Prostate gland (tissue), 2 donors: ENCODE results near the gene ENGASE.

Source experiments
- POLR2A ChIP-seq: fragments of 450-650 bp; IDR thresholded peaks from one replicate; pipeline ENCODE4 v1.6.1; 2016; ENCODE audit warnings: antibody characterized with exemption, mild to moderate bottlenecking
- POLR2AphosphoS5 ChIP-seq: sonication (generic); formaldehyde crosslinking; IDR thresholded peaks from one replicate; pipeline ENCODE4 v1.6.1; 2017; ENCODE audit warnings: antibody characterized with exemption
- TF ChIP-seq, protein P1 (sequence below), 4 experiments: fragments of 200-600 bp in 2 of 4; fragments of 450-650 bp in 2 of 4; sonication (generic) in 2 of 4; IDR thresholded peaks; 1 replicate in 3 of 4; 2 replicates in 1 of 4; pipeline ENCODE4 v1.5.1; 2016 to 2019; ENCODE audit warnings: antibody characterized with exemption in 4 of 4, mild to moderate bottlenecking in 2 of 4, moderate library complexity in 2 of 4

DNA sequence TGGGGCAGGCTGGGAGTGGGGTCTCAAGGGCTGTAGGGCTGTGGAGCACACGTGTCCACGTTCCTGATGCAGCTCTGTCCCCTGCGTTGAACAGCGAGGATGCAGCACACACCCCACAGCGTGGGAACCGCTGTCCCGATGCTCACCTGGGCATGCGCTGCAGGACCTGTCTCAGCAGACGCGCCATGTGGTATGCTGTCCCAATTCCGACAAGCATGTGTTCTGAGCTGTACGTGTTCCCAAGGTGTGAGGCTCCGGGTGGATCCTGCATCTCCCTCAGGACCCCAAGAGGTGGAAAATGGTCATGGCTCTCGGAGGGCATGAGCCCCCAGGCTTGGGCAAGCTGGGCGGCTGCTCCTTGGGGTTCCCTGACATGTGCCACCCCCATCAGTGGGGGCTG is 34.2 kb downstream of the ENGASE start:
- TF ChIP-seq, protein P1, sequence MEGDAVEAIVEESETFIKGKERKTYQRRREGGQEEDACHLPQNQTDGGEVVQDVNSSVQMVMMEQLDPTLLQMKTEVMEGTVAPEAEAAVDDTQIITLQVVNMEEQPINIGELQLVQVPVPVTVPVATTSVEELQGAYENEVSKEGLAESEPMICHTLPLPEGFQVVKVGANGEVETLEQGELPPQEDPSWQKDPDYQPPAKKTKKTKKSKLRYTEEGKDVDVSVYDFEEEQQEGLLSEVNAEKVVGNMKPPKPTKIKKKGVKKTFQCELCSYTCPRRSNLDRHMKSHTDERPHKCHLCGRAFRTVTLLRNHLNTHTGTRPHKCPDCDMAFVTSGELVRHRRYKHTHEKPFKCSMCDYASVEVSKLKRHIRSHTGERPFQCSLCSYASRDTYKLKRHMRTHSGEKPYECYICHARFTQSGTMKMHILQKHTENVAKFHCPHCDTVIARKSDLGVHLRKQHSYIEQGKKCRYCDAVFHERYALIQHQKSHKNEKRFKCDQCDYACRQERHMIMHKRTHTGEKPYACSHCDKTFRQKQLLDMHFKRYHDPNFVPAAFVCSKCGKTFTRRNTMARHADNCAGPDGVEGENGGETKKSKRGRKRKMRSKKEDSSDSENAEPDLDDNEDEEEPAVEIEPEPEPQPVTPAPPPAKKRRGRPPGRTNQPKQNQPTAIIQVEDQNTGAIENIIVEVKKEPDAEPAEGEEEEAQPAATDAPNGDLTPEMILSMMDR (IDR thresholded peaks at IDR 0.05), result no peak
- TF ChIP-seq POLR2AphosphoS5 (no peak), POLR2A (no peak)
